Mesodermal cell (in vitro differentiated cells): ENCODE results near the gene LCP1.

Experiments
- H3K27ac ChIP-seq: 2 replicates; pipeline ENCODE4 v1.7.0; 2013; ENCODE audit warnings: mild to moderate bottlenecking, low read depth, low read length, moderate library complexity; ENCODE audit not compliant: severe bottlenecking
- H3K36me3 ChIP-seq: 2 replicates; pipeline ENCODE4 v1.7.1; 2013; ENCODE audit warnings: mild to moderate bottlenecking, low read length, moderate library complexity; ENCODE audit not compliant: control insufficient read depth, insufficient read depth
- H3K4me1 ChIP-seq: one replicate; pipeline ENCODE4 v1.7.1; 2013; ENCODE audit warnings: mild to moderate bottlenecking, low read length; ENCODE audit not compliant: insufficient read depth, control insufficient read depth, poor library complexity, severe bottlenecking
- H3K4me3 ChIP-seq: 2 replicates; pipeline ENCODE4 v1.7.0; 2013; ENCODE audit warnings: low read length, control low read depth, mild to moderate bottlenecking; ENCODE audit not compliant: insufficient read depth, poor library complexity, severe bottlenecking; ENCODE audit errors: extremely low read depth
- H3K9me3 ChIP-seq: 2 replicates; pipeline ENCODE4 v1.7.1; 2013; ENCODE audit warnings: mild to moderate bottlenecking, low read length, moderate library complexity; ENCODE audit not compliant: control insufficient read depth
- WGBS, 2 experiments: methylation state at CpG; one replicate each; pipeline ENCODE4 v1.1.5; 2013; ENCODE audit warnings: missing lambda C conversion rate in 2 of 2; ENCODE audit not compliant: insufficient coverage in 2 of 2; 5-methylcytosine and 5-hydroxymethylcytosine counted together

Gene LCP1

DNA sequence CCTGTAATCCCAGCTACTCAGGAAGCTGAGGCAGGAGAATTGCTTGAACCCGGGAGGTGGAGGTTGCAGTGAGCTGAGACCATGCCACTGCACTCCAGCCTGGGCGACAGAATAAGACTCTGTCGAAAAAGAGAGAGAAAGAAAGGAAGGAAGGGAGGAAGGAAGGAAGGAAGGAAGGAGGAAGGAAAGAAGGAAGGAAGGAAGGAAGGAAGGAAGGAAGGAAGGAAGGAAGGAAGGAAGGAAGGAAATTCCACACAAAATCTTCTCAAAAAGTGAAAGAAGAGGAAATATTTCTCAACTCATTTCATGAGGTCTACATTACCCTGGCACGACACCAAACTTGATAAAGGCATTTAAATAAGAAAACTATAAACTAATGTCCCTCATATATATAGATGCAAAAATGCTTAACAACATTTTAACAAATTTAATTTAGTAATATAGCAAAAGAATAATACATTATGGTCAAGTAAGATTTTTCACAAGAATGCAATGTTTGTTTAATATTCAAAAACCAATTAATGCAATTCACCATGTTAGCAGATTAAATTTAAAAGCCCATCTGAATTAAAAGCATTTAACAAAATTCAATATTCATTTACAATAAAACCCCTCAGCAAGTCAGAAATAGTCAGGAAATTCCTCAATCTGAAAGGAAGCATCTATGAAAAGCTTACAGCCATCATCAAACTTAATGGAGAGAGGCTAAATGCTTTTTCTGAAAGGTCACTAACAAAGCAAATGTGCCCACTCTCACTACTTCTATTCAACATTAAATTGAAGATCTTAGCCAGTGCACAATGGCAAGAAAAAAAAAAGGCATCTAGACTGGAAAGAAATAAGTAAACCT lies 65.1 kb downstream of the LCP1 start:
- no peaks in the 10 kb centered on the region for H3K36me3 ChIP-seq
- peaks cover 5% of the 10 kb centered on the region for H3K4me1 ChIP-seq
- H3K9me3 ChIP-seq = peaks cover 7% of the 10 kb centered on the region
- H3K4me3 ChIP-seq = no peak overlapping the region
- WGBS, 2 experiments = 90% methylated on average over 3 of the region's 4 CpGs; no CpG with 5 or more reads in 1 of the 2 experiments
- H3K27ac ChIP-seq = no peak overlapping the region

DNA sequence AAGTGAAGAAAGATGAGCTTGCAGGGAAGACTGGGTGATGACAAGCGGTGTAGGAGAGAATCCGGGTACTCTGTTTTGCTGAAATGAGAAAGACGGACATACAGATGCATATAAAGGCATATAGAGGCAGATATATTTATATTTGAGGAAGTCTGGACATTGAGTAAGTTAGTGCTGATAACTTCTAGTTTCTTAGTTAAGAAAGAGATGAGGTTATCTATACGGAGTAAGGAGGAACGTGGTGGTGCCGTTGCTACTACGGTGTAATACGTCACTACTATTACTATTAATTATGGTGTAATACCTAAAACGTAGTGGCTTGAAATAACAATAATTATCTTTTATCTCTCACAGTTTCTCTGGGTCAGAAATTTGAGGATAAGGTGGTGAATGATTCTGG lies 67.4 kb downstream of the LCP1 start:
- WGBS, 2 experiments = 94 to 96% methylated on average over 3 of the region's 9 CpGs
- Histone ChIP-seq H3K36me3 (no peaks in the 10 kb centered on the region), H3K9me3 (peaks cover 7% of the 10 kb centered on the region), H3K4me1 (peaks cover 3% of the 10 kb centered on the region), H3K4me3 (no peak overlapping the region), H3K27ac (no peak overlapping the region)

DNA sequence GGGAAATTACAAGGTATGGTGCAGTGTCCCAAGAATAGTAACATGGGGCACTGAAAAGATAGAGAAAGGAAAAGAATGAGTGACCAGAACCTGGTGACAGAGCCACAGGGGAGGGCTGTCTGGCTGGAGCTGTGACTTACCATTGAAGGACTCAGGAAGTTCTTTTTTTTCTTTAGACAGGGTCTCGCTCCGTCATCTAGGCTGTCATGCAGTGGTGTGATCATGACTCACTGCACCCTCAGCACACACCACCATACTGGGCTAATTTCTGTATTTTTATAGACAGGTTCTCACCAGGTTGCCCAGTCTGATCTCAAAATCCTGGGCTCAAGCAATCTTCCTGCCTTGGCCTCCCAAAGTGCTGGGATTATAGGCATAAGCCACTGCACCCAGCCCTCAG lies 68.4 kb downstream of the LCP1 start:
- Histone ChIP-seq H3K9me3 (peaks cover 1% of the 10 kb centered on the region), H3K27ac (peak overlapping the region; percentile 46), H3K36me3 (no peaks in the 10 kb centered on the region), H3K4me3 (no peak overlapping the region), H3K4me1 (no peaks in the 10 kb centered on the region)
- WGBS, 2 experiments = 75 to 90% methylated on average over 2 of the region's 2 CpGs

DNA sequence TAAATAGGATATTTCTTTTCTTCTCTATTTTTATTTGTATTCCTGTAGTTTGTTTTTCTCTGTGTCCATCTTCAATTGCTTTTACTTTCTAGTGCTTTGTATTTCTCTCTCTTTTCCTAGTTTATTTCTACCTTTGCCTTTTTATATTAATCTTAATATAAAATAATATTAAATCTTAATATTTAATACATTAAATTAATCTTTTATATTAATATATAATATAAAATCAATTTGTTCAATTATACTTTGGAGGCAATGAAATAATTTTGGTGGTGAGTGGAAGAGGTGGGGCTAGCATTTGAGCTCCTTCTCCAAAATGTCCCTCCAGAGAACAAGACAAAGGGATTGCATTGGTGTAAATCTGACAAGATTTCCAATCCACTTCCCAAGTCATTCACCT lies 70.8 kb downstream of the LCP1 start:
- no peak overlapping the region for H3K4me3 ChIP-seq
- no peaks in the 10 kb centered on the region for H3K36me3 ChIP-seq
- H3K4me1 ChIP-seq = no peaks in the 10 kb centered on the region
- no peaks in the 10 kb centered on the region for H3K9me3 ChIP-seq
- no peak overlapping the region for H3K27ac ChIP-seq

DNA sequence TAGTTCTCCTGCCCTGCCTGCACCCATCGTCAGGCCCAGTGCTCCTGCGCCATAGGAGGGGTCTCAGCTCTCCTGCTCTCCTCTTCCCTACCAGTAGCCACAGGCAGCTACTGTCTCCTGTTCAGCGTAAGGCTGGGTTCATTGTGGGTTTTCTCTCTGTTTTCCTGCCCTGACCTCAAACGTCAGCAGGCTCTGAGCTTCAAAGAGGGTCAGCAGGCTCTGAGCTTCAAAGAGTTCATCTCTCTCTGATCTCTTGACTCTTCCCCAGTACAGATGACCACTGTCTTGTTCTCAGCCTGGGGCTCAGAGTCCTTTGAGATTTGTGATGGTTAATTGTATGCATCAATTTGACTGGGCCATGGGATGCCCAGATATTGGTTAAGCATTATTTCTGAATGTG lies 72.5 kb downstream of the LCP1 start:
- Histone ChIP-seq H3K36me3 (no peaks in the 10 kb centered on the region), H3K4me1 (no peaks in the 10 kb centered on the region), H3K9me3 (no peaks in the 10 kb centered on the region), H3K4me3 (no peak overlapping the region), H3K27ac (no peak overlapping the region)
- 17 to 75% methylated on average over 1 to 2 of the region's 4 CpGs for WGBS, 2 experiments

DNA sequence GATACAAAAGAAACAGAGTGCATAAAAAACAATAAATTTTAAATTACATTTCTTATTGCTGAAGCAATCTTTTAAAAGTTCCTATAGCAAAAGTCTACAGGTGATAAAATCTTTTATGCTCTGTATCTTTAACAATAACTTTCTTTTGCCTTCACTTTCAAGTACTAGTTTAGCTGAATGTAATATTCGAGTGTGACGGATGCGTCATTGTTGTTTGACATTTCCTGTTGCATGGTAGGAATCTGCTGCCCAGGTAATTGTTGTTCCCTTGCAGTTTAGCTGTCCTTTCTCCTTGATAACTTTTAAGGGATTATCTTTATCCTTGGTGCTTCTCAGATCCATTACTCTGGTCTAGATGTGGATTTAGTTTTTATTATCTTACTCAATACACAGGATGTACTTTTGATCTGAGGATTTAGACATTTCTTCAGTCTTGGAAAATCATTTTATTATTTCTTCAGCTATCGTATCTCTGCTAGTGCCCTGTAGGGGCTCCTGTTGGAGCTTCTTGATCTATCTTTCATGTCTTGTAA lies 75.1 kb downstream of the LCP1 start:
- H3K27ac ChIP-seq = no peak overlapping the region
- H3K9me3 ChIP-seq = no peaks in the 10 kb centered on the region
- H3K4me3 ChIP-seq = no peak overlapping the region
- 100% methylated on average over 3 of the region's 4 CpGs; no CpG with 5 or more reads in 1 of the 2 experiments for WGBS, 2 experiments
- no peaks in the 10 kb centered on the region for H3K4me1 ChIP-seq
- no peaks in the 10 kb centered on the region for H3K36me3 ChIP-seq

DNA sequence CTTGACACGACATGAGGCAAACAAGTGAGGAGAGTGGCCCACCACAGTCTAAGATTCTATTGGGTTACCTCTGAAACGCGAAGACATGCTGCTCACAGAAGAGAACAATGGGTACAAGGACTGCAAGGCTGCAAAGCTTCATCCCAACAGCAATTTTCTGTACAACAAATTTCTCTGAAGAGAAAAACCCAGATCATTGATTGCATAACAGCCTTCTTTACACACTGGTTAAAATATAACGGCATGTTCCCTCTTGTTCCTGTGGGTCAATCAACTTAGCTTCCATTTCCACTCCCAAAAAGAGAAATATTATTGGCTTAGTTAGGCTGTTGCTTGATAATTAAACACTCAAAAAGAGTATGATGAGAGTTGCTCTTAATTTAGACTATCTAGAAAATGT lies 77.1 kb downstream of the LCP1 start, which contains the start of gene CPB2:
Gene CPB2, minus strand, starts transcription at position 166 of the 400 bp plus-strand sequence. Its CDS starts 24 bp downstream, at position 142.
- no peaks in the 10 kb centered on the region for H3K36me3 ChIP-seq
- H3K4me3 ChIP-seq = no peak within 1 kb of the TSS
- H3K9me3 ChIP-seq = no peaks in the 10 kb centered on the region
- 96 to 100% methylated on average over 3 of the region's 4 CpGs for WGBS, 2 experiments
- no peak within 1 kb of the TSS for H3K27ac ChIP-seq
- no peaks in the 10 kb centered on the region for H3K4me1 ChIP-seq

DNA sequence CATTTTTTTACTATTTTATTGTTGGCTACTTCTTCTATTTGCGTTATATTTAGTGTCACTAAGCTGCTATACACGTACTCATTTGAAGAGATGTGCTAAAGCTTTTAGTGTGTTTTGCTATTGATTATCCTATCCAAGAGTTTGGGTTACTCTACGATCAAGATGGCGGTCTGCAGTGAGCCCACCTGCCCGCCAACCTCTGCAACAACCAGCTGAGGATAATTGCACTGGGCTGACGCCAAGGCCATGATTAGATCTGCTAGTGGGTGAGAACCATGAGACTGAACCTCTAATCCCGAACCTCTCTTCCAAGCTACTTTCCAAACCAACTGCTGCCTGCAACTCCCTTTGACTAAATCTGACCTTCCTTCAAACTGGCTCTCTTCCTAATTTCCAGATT lies 78.9 kb downstream of the LCP1 start:
- H3K9me3 ChIP-seq = no peaks in the 10 kb centered on the region
- H3K4me1 ChIP-seq = no peaks in the 10 kb centered on the region
- no peak overlapping the region for H3K27ac ChIP-seq
- no peak overlapping the region for H3K4me3 ChIP-seq
- no peaks in the 10 kb centered on the region for H3K36me3 ChIP-seq
- 100% methylated on average over 6 of the region's 7 CpGs; no CpG with 5 or more reads in 1 of the 2 experiments for WGBS, 2 experiments

DNA sequence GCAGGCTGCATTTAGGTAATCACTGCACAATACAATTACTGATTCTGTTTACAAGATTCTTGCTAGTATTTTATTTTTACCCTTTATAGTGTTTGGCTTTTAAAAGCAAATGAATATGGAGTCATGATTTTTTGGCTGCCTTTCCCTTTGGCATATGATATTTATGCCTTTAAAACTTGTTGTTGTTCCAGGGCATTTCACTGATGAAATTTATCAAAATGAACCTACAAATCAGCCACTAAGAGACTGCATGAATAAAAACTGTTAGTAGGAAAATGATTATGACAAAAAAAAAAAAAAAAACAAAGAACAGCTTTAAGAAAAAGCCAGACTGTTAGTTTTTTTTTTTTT lies 79.7 kb downstream of the LCP1 start:
- Histone ChIP-seq H3K27ac (no peak overlapping the region), H3K9me3 (no peaks in the 10 kb centered on the region), H3K4me1 (no peaks in the 10 kb centered on the region), H3K36me3 (no peaks in the 10 kb centered on the region), H3K4me3 (no peak overlapping the region)

DNA sequence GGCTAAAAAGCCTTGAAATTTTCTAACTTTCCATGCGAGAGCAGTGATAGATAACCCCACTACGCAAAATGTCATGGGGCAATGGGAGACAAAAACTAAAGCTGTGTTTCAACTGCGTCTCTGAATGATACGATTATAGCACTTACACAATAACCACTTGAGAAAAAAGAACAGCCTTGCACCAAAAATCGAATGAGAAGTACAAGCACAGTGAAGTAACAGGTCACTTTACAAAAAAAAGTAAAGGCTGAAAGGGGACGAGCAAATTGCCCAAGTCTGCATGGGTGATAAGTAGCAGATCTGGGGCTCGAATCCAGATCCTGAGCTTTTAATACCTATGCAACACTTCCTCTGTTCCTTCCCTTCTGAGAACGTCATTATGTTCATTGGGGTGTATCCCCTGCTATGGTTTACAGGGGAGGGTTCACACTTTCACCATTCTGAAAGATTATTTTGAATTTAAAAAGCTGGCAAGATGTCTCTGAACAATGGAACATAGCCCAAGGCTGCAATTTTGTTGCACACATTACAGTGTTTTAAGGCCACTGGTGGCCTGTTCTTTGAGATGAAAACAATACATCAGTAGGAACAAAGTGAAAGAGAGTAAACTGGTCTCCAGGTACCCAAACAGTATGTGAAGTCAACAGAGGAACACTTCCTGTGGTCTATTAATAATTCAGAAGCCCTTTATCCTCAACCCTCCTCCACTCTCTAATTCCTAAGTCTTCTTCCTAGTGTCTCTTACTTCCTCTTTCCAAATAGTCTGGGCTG lies 80.3 kb downstream of the LCP1 start:
- no peak overlapping the region for H3K4me3 ChIP-seq
- no peaks in the 10 kb centered on the region for H3K9me3 ChIP-seq
- no peak overlapping the region for H3K27ac ChIP-seq
- no peaks in the 10 kb centered on the region for H3K36me3 ChIP-seq
- 88 to 97% methylated on average over 5 of the region's 8 CpGs for WGBS, 2 experiments
- H3K4me1 ChIP-seq = no peaks in the 10 kb centered on the region

DNA sequence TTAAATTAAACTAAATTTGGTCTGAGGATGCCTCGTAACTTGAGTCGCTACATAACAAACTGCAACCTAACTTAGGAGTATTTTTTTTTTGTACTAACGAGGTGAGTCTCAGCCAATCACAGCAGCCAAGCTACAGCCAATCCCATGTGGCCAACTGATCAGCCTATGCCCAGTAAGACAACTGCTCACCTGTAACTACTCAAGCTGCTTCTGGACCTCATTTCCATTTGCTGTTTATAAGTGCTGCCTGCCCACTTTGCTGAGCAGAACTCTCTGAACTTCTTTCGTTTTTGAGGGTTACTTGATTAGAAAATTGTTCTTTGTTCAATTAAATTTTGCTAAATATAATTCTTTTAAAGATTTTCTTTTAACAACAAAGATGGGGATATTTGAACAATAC lies 81.0 kb downstream of the LCP1 start:
- Histone ChIP-seq H3K4me1 (no peaks in the 10 kb centered on the region), H3K27ac (no peak overlapping the region), H3K4me3 (no peak overlapping the region), H3K9me3 (no peaks in the 10 kb centered on the region), H3K36me3 (no peaks in the 10 kb centered on the region)
- 75 to 100% methylated on average over 1 of the region's 4 CpGs for WGBS, 2 experiments
